GM23248 (cell line): Measurements from ENCODE around the gene HAGH. TPM values are rescaled to one million over a fixed set of nuclear protein-coding genes. Genes with fewer than 3 reads are reported as not detected.

Experiments used
- DNase-seq: peaks from one replicate; pipeline ENCODE4 v3.0.0-alpha.2; 2015
- H2AFZ ChIP-seq: fragments of 200-600 bp; sonication (generic); 2 replicates; pipeline ENCODE4 v1.6.1; 2016; ENCODE audit warnings: antibody characterized with exemption
- H3F3A ChIP-seq: fragments of 200-600 bp; sonication (generic); 2 replicates; pipeline ENCODE4 v1.6.1; 2016; ENCODE audit warnings: mild to moderate bottlenecking, antibody characterized with exemption, mixed run types; ENCODE audit not compliant: insufficient read depth
- H3K27ac ChIP-seq: fragments of 200-600 bp; sonication (generic); 2 replicates; pipeline ENCODE4 v1.5.1; 2016; ENCODE audit warnings: mild to moderate bottlenecking
- H3K27me3 ChIP-seq: fragments of 200-600 bp; sonication (generic); replicated peaks from 2 replicates; pipeline ENCODE4 v1.6.1; 2016; ENCODE audit warnings: mild to moderate bottlenecking; ENCODE audit not compliant: insufficient read depth
- H3K36me3 ChIP-seq: fragments of 200-600 bp; sonication (generic); 2 replicates; pipeline ENCODE4 v1.6.1; 2016; ENCODE audit warnings: low read depth, mild to moderate bottlenecking
- H3K4me1 ChIP-seq: fragments of 200-600 bp; sonication (generic); 2 replicates; pipeline ENCODE4 v1.6.1; 2016; ENCODE audit warnings: mild to moderate bottlenecking; ENCODE audit not compliant: insufficient read depth
- H3K4me2 ChIP-seq: fragments of 200-600 bp; sonication (generic); one replicate; pipeline ENCODE4 v1.6.1; 2016; ENCODE audit warnings: mild to moderate bottlenecking; ENCODE audit not compliant: unreplicated experiment
- H3K4me3 ChIP-seq: fragments of 200-600 bp; sonication (generic); 2 replicates; pipeline ENCODE4 v1.5.1; 2016; ENCODE audit warnings: mild to moderate bottlenecking
- H3K79me2 ChIP-seq: fragments of 200-600 bp; sonication (generic); 2 replicates; pipeline ENCODE4 v1.6.1; 2016; ENCODE audit warnings: mild to moderate bottlenecking; ENCODE audit not compliant: insufficient read depth
- H3K9ac ChIP-seq: fragments of 200-600 bp; sonication (generic); 2 replicates; pipeline ENCODE4 v1.6.1; 2016; ENCODE audit warnings: mild to moderate bottlenecking
- H3K9me2 ChIP-seq: fragments of 200-600 bp; sonication (generic); 2 replicates; pipeline ENCODE4 v1.6.1; 2016; ENCODE audit warnings: mixed run types, mild to moderate bottlenecking, moderate library complexity; ENCODE audit not compliant: insufficient read depth
- H3K9me3 ChIP-seq: fragments of 200-600 bp; sonication (generic); one replicate; pipeline ENCODE4 v1.6.1; 2017; ENCODE audit warnings: low read depth
- H4K20me1 ChIP-seq: fragments of 200-600 bp; sonication (generic); 2 replicates; pipeline ENCODE4 v1.6.0; 2016; ENCODE audit not compliant: insufficient read depth
- EZH2 ChIP-seq: fragments of 200-600 bp; sonication (generic); IDR thresholded peaks from 2 replicates; pipeline ENCODE4 v1.6.1; 2018; ENCODE audit warnings: antibody characterized with exemption, mild to moderate bottlenecking; ENCODE audit not compliant: insufficient read depth, poor library complexity, severe bottlenecking
- EZH2phosphoT487 ChIP-seq: fragments of 200-600 bp; sonication (generic); IDR thresholded peaks from 2 replicates; pipeline ENCODE4 v1.6.1; 2018; ENCODE audit warnings: antibody characterized with exemption, moderate library complexity, mild to moderate bottlenecking, low read depth; ENCODE audit not compliant: insufficient read depth
- WGBS, 2 experiments: methylation state at CpG; one replicate each; pipeline ENCODE4 v1.1.6; 2015 to 2017; ENCODE audit warnings: low lambda C conversion rate in 2 of 2, low coverage in 1 of 2; ENCODE audit errors: missing lambda C conversion rate in 2 of 2; 5-methylcytosine and 5-hydroxymethylcytosine counted together
- in situ Hi-C: fragments of 300-500 bp; cut with MboI; formaldehyde crosslinking; loops from 2 replicates; pipeline ENCODE4 v1.15.0; 2020
- polyA plus RNA-seq: library from polyadenylated mRNA; unstranded; fragments of >200 nt; fragmentation: Nextera tagmentation; extraction: Ambion mirVana; gene quantifications from 2 replicates; pipeline ENCODE4 v1.2.1, GENCODE V29; 2016
- total RNA-seq: library from RNA; depleted of rRNA; stranded (reverse); fragments of >200 nt; shearing (Covaris generic); gene quantifications from 2 replicates; pipeline ENCODE4 v1.2.3, GENCODE V29; 2014

The HAGH gene
- total and polyA plus RNA-seq, 2 experiments from 2014 or later = 48.9 to 76.5 TPM

- Histone ChIP-seq H3F3A (no peaks in the 10 kb centered on the region), H3K79me2 (no peaks in the 10 kb centered on the region), H4K20me1 (no peaks in the 10 kb centered on the region), H3K4me2 (no peak overlapping the region), H3K4me1 (no peaks in the 10 kb centered on the region), H3K9me3 (no peaks in the 10 kb centered on the region), H3K4me3 (no peak overlapping the region), H2AFZ (no peak overlapping the region), H3K9ac (no peak overlapping the region), H3K27me3 (peaks cover 37% of the 10 kb centered on the region), H3K36me3 (no peaks in the 10 kb centered on the region), H3K9me2 (no peaks in the 10 kb centered on the region), H3K27ac (no peak overlapping the region)
- 65 to 68% methylated on average over 5 of the region's 5 CpGs for WGBS, 2 experiments
- no peak for TF ChIP-seq EZH2
- no peak for TF ChIP-seq EZH2phosphoT487
- no peak for DNase-seq
- in situ Hi-C loops = no loop called here
Measured at GRCh38 chr16:1861730-1862129, 35.1 kb upstream of the HAGH start.

- Histone ChIP-seq H3K9me2 (no peaks in the 10 kb centered on the region), H3K4me3 (no peak overlapping the region), H3K9me3 (no peaks in the 10 kb centered on the region), H3K4me1 (no peaks in the 10 kb centered on the region), H3F3A (no peaks in the 10 kb centered on the region), H3K9ac (no peak overlapping the region), H4K20me1 (no peaks in the 10 kb centered on the region), H3K4me2 (no peak overlapping the region), H3K27me3 (peaks cover 32% of the 10 kb centered on the region), H3K27ac (no peak overlapping the region), H3K79me2 (no peaks in the 10 kb centered on the region), H2AFZ (no peak overlapping the region), H3K36me3 (no peaks in the 10 kb centered on the region)
- TF ChIP-seq EZH2 (no peak), EZH2phosphoT487 (no peak)
- DNase-seq = no peak
- 36 to 43% methylated on average over 8 of the region's 8 CpGs for WGBS, 2 experiments
- in situ Hi-C loops = no loop called here
Measured at GRCh38 chr16:1859650-1860049, 33.0 kb upstream of the HAGH start.

GRCh38 chr16:1858189-1858865, 31.7 kb upstream of the HAGH start:
- H3K27me3 ChIP-seq = peaks cover 36% of the 10 kb centered on the region
- no peak for DNase-seq
- TF ChIP-seq EZH2phosphoT487 (no peak), EZH2 (no peak)
- no peaks in the 10 kb centered on the region for H4K20me1 ChIP-seq
- H3K4me2 ChIP-seq = no peak overlapping the region
- in situ Hi-C loops = no loop called here
- no peaks in the 10 kb centered on the region for H3K4me1 ChIP-seq
- no peak overlapping the region for H2AFZ ChIP-seq
- H3K9me3 ChIP-seq = no peaks in the 10 kb centered on the region
- no peak overlapping the region for H3K4me3 ChIP-seq
- no peak overlapping the region for H3K27ac ChIP-seq
- no peaks in the 10 kb centered on the region for H3K79me2 ChIP-seq
- no peaks in the 10 kb centered on the region for H3K36me3 ChIP-seq
- no peak overlapping the region for H3K9ac ChIP-seq
- H3F3A ChIP-seq = no peaks in the 10 kb centered on the region
- 47 to 49% methylated on average over 8 of the region's 8 CpGs for WGBS, 2 experiments
- no peaks in the 10 kb centered on the region for H3K9me2 ChIP-seq

- no peak overlapping the region for H3K9ac ChIP-seq
Measured at GRCh38 chr16:1857433-1858097, 30.9 kb upstream of the HAGH start.

More at GRCh38 chr16:1857433-1858097, 30.9 kb upstream of the HAGH start:
- no peaks in the 10 kb centered on the region for H3K36me3 ChIP-seq
- TF ChIP-seq EZH2 (no peak), EZH2phosphoT487 (no peak)
- no peaks in the 10 kb centered on the region for H3K4me1 ChIP-seq
- no peak overlapping the region for H3K4me2 ChIP-seq
- no peaks in the 10 kb centered on the region for H3K9me3 ChIP-seq
- H3K27me3 ChIP-seq = peaks cover 36% of the 10 kb centered on the region
- H3K27ac ChIP-seq = no peak overlapping the region
- no peak overlapping the region for H3K4me3 ChIP-seq
- no peak overlapping the region for H2AFZ ChIP-seq
- no peaks in the 10 kb centered on the region for H4K20me1 ChIP-seq
- WGBS, 2 experiments = 32% methylated on average over 5 of the region's 5 CpGs
- H3K79me2 ChIP-seq = no peaks in the 10 kb centered on the region
- DNase-seq = no peak
- H3F3A ChIP-seq = no peaks in the 10 kb centered on the region
- no peaks in the 10 kb centered on the region for H3K9me2 ChIP-seq
- in situ Hi-C loops = no loop called here
